ENCODE data around the gene SORCS1. TPM values are rescaled to one million over a fixed set of nuclear protein-coding genes. Genes with fewer than 3 reads are reported as not detected.

SORCS1 gene
- polyA plus RNA-seq, 1 of the 3 experiments (the other 2 are of a cell fraction), result 0.66 TPM

GRCh38 chr10:107059872-107060271 lies 104.6 kb downstream of the SORCS1 start (continued):
- TF ChIP-seq ZBTB33 (IDR thresholded peaks at IDR 0.05; ENCODE audit: borderline replicate concordance, low read depth), result no peak
- TF ChIP-seq NRF1 (IDR thresholded peaks at IDR 0.05; ENCODE audit: low read depth, low read length), result no peak
- TF ChIP-seq GATA2 (CRISPR knock-in tag; IDR thresholded peaks at IDR 0.05), result peak; percentile 85
- TF ChIP-seq ELF1 (IDR thresholded peaks at IDR 0.05), result no peak
- no peak for TF ChIP-seq GABPA (IDR thresholded peaks at IDR 0.05; ENCODE audit: low read depth)
- TF ChIP-seq PBX3 (IDR thresholded peaks at IDR 0.05), result no peak
- TF ChIP-seq RAD21 (IDR thresholded peaks at IDR 0.05; ENCODE audit: low read length), result peak; percentile 31

GRCh38 chr10:107059068-107059804 lies 105.3 kb downstream of the SORCS1 start:
- Histone ChIP-seq H2AFZ (ENCODE audit: low read depth) (no peak overlapping the region), H3K79me2 (ENCODE audit: insufficient read depth) (no peaks in the 10 kb centered on the region), H3K4me2 (no peak overlapping the region), H3F3A (replicated peaks; ENCODE audit: insufficient read depth) (no peaks in the 10 kb centered on the region), H3K4me1 (ENCODE audit: control insufficient read depth in 1 of 2, insufficient read depth in 2 of 2, low read depth in 1 of 2, low read length in 1 of 2) (peaks cover 0 to 37% of the 10 kb centered on the region in 2 experiments; a peak in 2 of 4 replicates), H3K27me3 (ENCODE audit: insufficient read depth) (no peaks in the 10 kb centered on the region), H3K9ac (no peak overlapping the region), H3K36me3 (replicated peaks in 1 of 2; ENCODE audit: control insufficient read depth in 1 of 2, insufficient read depth in 2 of 2, low read length in 1 of 2) (no peaks in the 10 kb centered on the region), H3K9me2 (no peaks in the 10 kb centered on the region), H3K4me3 (ENCODE audit: low read depth in 2 of 2, low read length in 1 of 2) (no peak overlapping the region), H4K20me1 (ENCODE audit: insufficient read depth) (no peaks in the 10 kb centered on the region), H3K27ac (ENCODE audit: low read depth in 2 of 2, low read length in 1 of 2) (peak overlapping the region in 1 of 2 experiments; percentile 94; a peak in 2 of 4 replicates), H3K9me3 (no peaks in the 10 kb centered on the region)
- 24% methylated on average over 4 of the region's 4 CpGs for WGBS (ENCODE audit: low lambda C conversion rate)
- CTCF ChIA-PET, result interaction anchor here (1.2 kb wide), 1 partner anchor 98 kb away, joined by 4 read pairs; no protein-coding TSS in a partner anchor
- TF ChIP-seq CTCF (IDR thresholded peaks at IDR 0.05), result no peak
- no peak for TF ChIP-seq MAX (IDR thresholded peaks at IDR 0.05; ENCODE audit: low read depth)
- TF ChIP-seq TCF12 (IDR thresholded peaks at IDR 0.05), result no peak
- POLR2A ChIA-PET, result interaction anchor here (0.6 to 1.0 kb wide), 2 partner anchors 17 to 40 kb away, joined by 3 read pairs; no protein-coding TSS in a partner anchor
- DNase-seq, result no peak
